Fibroblast of lung (primary cell): ENCODE data around the gene CXCR3. TPM values are rescaled to one million over a fixed set of nuclear protein-coding genes. Genes with fewer than 3 reads are reported as not detected.
A peak's percentile ranks its signal among the peaks of the same experiment; 100 is the strongest.

ENCODE experiments used
- DNase-seq, 2 donors: peaks; one replicate each; pipeline versions ENCODE4 v3.0.0 to v3.0.0-alpha.2; 2010; ENCODE audit warnings: low read depth in 2 of 2
- H2AFZ ChIP-seq: 2 replicates; pipeline ENCODE4 v1.5.1; 2012; ENCODE audit warnings: low read length, control low read depth, inconsistent platforms
- H3K27ac ChIP-seq: 2 replicates; pipeline ENCODE4 v1.5.1; 2011; ENCODE audit warnings: low read length, control low read depth; ENCODE audit not compliant: insufficient read depth
- H3K27me3 ChIP-seq: 2 replicates; pipeline ENCODE4 v1.5.1; 2011; ENCODE audit warnings: mild to moderate bottlenecking, low read length; ENCODE audit not compliant: control insufficient read depth, insufficient read depth
- H3K36me3 ChIP-seq: 2 replicates; pipeline ENCODE4 v1.5.1; 2011; ENCODE audit warnings: low read length; ENCODE audit not compliant: control insufficient read depth, insufficient read depth
- H3K4me1 ChIP-seq: 2 replicates; pipeline ENCODE4 v1.5.1; 2011; ENCODE audit warnings: low read length; ENCODE audit not compliant: control insufficient read depth, insufficient read depth; ENCODE audit errors: extremely low read depth
- H3K4me2 ChIP-seq: 2 replicates; pipeline ENCODE4 v1.5.1; 2011; ENCODE audit warnings: low read length, control low read depth; ENCODE audit not compliant: insufficient read depth; ENCODE audit errors: extremely low read depth
- H3K4me3 ChIP-seq, 4 experiments: fragments of 200-600 bp in 1 of 4; sonication (generic) in 1 of 4; replicated peaks in 1 of 4; 2 replicates each; pipeline ENCODE4 v1.5.1; 2011 to 2016; ENCODE audit warnings: low read length in 4 of 4, low read depth in 3 of 4, mild to moderate bottlenecking in 3 of 4, control low read depth in 2 of 4, inconsistent platforms in 1 of 4, mixed read lengths in 1 of 4; ENCODE audit not compliant: insufficient read depth in 1 of 4; ENCODE audit errors: control extremely low read depth in 1 of 4
- H3K79me2 ChIP-seq: 2 replicates; pipeline ENCODE4 v1.5.1; 2012; ENCODE audit warnings: mild to moderate bottlenecking, low read length, inconsistent platforms; ENCODE audit not compliant: control insufficient read depth, insufficient read depth
- H3K9ac ChIP-seq: 2 replicates; pipeline ENCODE4 v1.5.1; 2011; ENCODE audit warnings: mild to moderate bottlenecking, low read length, control low read depth; ENCODE audit not compliant: insufficient read depth
- H3K9me3 ChIP-seq: 2 replicates; pipeline ENCODE4 v1.5.1; 2012; ENCODE audit warnings: low read depth, low read length; ENCODE audit not compliant: control insufficient read depth, insufficient read depth
- H4K20me1 ChIP-seq: 2 replicates; pipeline ENCODE4 v1.5.1; 2011; ENCODE audit warnings: low read length; ENCODE audit not compliant: control insufficient read depth, insufficient read depth; ENCODE audit errors: extremely low read depth
- CTCF ChIP-seq, 2 donors: IDR thresholded peaks in 1 of 2; conservative IDR thresholded peaks in 1 of 2; 1 replicate in 1 of 2; 2 replicates in 1 of 2; pipeline ENCODE4 v1.5.1; 2011 to 2012; ENCODE audit warnings: low read length in 2 of 2, control low read depth in 1 of 2, inconsistent platforms in 1 of 2, low read depth in 1 of 2, mild to moderate bottlenecking in 1 of 2
- EZH2 ChIP-seq: IDR thresholded peaks from 2 replicates; pipeline ENCODE4 v1.5.1; 2012; ENCODE audit warnings: low read length, control low read depth, mild to moderate bottlenecking; ENCODE audit errors: missing control alignments
- polyA plus RNA-seq, 2 donors: library from polyadenylated mRNA; depleted of rRNA in 1 of 2; stranded (reverse) in 1 of 2; unstranded in 1 of 2; fragments of >200 nt; gene quantifications; 2 replicates each; pipeline ENCODE4 v1.2.1, GENCODE V29; 2011 to 2012; ENCODE audit warnings: missing spikeins in 1 of 2
- total RNA-seq: library from RNA; depleted of rRNA; stranded (reverse); fragments of >200 nt; gene quantifications from 2 replicates; pipeline ENCODE4 v1.2.1, GENCODE V29; 2014

The CXCR3 gene
- total and polyA plus RNA-seq, 2 donors (not counting 1 experiment from before 2014, with no cell fraction given): not detected

GRCh38 chrX:71637253-71637618 lies 18.9 kb upstream of the CXCR3 start:
- Histone ChIP-seq H4K20me1 (no peaks in the 10 kb centered on the region), H3K36me3 (no peaks in the 10 kb centered on the region), H3K27me3 (no peaks in the 10 kb centered on the region), H3K9ac (no peak overlapping the region), H3K79me2 (no peaks in the 10 kb centered on the region), H2AFZ (no peak overlapping the region), H3K4me3 (no peak overlapping the region), H3K9me3 (no peaks in the 10 kb centered on the region), H3K4me2 (no peak overlapping the region), H3K4me1 (no peaks in the 10 kb centered on the region), H3K27ac (no peak overlapping the region)
- TF ChIP-seq EZH2 (no peak), CTCF (conservative IDR thresholded peaks at IDR 0.05 in 1 of 2, IDR thresholded peaks at IDR 0.05 in 1 of 2; ENCODE audit: low read depth in 1 of 2, low read length in 2 of 2) (no peak)
- DNase-seq: peak; percentile 7 to 18

GRCh38 chrX:71636438-71637252 lies 18.3 kb upstream of the CXCR3 start:
- Histone ChIP-seq H3K27me3 (no peaks in the 10 kb centered on the region), H2AFZ (no peak overlapping the region), H4K20me1 (no peaks in the 10 kb centered on the region), H3K79me2 (no peaks in the 10 kb centered on the region), H3K9ac (no peak overlapping the region), H3K9me3 (no peaks in the 10 kb centered on the region), H3K4me2 (no peak overlapping the region), H3K27ac (no peak overlapping the region), H3K4me3 (no peak overlapping the region), H3K36me3 (no peaks in the 10 kb centered on the region), H3K4me1 (no peaks in the 10 kb centered on the region)
- no peak for TF ChIP-seq EZH2
- no peak for TF ChIP-seq CTCF (conservative IDR thresholded peaks at IDR 0.05 in 1 of 2, IDR thresholded peaks at IDR 0.05 in 1 of 2; ENCODE audit: low read depth in 1 of 2, low read length in 2 of 2)
- DNase-seq: no peak

- no peak overlapping the region for H3K27ac ChIP-seq
- no peaks in the 10 kb centered on the region for H4K20me1 ChIP-seq
- DNase-seq: no peak
- H3K4me2 ChIP-seq: no peak overlapping the region
- no peaks in the 10 kb centered on the region for H3K4me1 ChIP-seq
- no peak for TF ChIP-seq CTCF (conservative IDR thresholded peaks at IDR 0.05 in 1 of 2, IDR thresholded peaks at IDR 0.05 in 1 of 2; ENCODE audit: low read depth in 1 of 2, low read length in 2 of 2)
- TF ChIP-seq EZH2: no peak
- H2AFZ ChIP-seq: no peak overlapping the region
- H3K4me3 ChIP-seq: no peak overlapping the region
- no peaks in the 10 kb centered on the region for H3K79me2 ChIP-seq
- no peaks in the 10 kb centered on the region for H3K27me3 ChIP-seq
- H3K9me3 ChIP-seq: no peaks in the 10 kb centered on the region
- H3K9ac ChIP-seq: no peak overlapping the region
- no peaks in the 10 kb centered on the region for H3K36me3 ChIP-seq
Observed at GRCh38 chrX:71634366-71634765, 16.1 kb upstream of the CXCR3 start.
